ENCODE results near the gene PRPH2.

PRPH2 gene

DNA sequence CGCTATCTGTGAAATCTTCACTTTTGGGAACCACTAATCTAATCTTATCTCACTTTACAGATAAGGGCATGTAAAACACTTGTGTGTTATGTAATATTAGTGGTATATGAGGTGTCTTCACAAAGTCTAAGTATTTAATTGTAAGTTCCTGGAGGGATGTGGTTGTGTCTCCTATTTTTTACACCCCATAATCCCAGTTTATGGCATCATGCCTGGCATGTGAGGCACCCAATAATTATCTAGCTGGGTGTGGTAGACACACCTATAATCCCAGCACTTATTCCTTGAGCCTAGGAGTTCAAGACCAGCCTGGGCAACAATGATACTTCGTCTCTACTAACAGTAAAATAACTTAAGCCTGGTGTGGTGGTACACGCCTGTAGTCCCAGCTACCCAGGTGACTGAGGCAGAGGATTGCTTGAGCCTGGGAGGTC, 40.0 kb upstream of the PRPH2 start:
- no peak for DNase-seq (ENCODE audit: low read depth)
- TF ChIP-seq, protein P1, sequence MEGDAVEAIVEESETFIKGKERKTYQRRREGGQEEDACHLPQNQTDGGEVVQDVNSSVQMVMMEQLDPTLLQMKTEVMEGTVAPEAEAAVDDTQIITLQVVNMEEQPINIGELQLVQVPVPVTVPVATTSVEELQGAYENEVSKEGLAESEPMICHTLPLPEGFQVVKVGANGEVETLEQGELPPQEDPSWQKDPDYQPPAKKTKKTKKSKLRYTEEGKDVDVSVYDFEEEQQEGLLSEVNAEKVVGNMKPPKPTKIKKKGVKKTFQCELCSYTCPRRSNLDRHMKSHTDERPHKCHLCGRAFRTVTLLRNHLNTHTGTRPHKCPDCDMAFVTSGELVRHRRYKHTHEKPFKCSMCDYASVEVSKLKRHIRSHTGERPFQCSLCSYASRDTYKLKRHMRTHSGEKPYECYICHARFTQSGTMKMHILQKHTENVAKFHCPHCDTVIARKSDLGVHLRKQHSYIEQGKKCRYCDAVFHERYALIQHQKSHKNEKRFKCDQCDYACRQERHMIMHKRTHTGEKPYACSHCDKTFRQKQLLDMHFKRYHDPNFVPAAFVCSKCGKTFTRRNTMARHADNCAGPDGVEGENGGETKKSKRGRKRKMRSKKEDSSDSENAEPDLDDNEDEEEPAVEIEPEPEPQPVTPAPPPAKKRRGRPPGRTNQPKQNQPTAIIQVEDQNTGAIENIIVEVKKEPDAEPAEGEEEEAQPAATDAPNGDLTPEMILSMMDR (IDR thresholded peaks at IDR 0.05; ENCODE audit: control insufficient read depth, extremely low read depth, insufficient read depth), result no peak
- no peak overlapping the region for H3K4me3 ChIP-seq (ENCODE audit: low read depth, low read length)

DNA sequence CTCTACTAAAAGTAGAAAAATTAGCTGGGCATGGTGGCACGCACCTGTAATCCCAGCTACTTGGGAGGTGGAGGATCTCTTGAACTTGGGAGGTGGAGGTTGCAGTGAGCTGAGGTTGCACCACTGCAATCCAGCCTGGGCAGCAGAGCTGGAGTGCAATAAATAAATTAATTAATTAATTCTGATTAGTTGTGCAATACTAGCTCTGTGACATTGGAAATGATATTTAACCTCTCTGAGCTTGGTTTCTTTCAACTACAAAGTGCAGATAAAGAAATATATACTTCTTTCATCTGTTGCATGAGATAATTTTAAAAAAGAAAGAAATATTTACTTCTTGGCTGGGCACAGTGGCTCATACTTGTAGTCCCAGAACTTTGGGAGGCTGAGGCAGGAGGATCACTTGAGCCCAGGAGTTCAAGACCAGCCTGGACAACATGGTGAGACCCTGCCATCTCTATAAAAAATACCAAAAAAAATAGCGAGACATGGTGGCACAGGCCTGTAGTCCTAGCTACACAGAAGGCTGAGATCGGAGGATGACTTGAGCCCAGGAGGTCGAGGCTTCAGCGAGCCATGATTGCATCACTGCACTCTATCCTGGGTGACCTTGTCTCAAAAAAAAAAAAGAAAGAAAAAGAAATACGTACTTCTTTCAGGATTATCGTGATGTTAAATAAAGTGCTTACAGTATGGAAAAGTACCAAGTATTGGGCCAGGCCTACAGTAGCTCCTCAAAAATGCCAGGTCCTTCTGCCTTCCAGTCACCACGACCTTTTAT, 39.1 kb upstream of the PRPH2 start:
- TF ChIP-seq, protein P1 (IDR thresholded peaks at IDR 0.05; ENCODE audit: control insufficient read depth, extremely low read depth, insufficient read depth), result no peak
- no peak for DNase-seq (ENCODE audit: low read depth)
- H3K4me3 ChIP-seq (ENCODE audit: low read depth, low read length), result no peak overlapping the region

DNA sequence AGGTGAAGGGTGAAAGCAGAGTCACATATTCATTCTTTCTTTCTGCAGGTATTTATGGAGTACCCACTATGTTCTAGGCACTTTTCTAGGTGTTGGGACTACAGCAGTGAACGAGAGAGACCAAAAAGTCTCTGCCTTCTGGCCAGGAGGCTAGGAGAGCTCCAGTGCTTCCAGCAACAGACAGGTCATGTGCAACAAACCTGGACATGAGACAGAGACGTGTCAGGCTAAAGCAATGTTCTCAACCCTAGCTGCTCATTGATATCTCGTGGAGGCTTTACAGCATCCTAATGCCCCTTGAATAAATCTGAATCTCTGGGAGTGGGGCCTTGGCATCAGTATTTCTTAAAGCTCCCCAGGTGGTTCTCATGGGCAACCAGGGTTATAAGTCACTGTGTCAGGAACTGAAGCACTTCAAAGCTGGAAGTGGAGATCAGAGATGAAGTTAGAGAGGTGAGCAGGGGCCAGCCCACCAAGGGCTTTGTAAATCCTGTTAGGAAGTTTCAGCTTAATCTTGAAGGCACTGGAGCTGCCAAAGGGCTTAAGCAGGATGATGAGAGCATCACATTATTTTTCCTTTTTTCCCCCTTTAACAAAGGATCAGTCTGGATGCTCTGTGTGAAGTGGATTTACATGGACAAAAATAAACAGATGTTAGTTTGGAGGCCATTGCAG, 36.5 kb upstream of the PRPH2 start:
- no peak for DNase-seq (ENCODE audit: low read depth)
- no peak overlapping the region for H3K4me3 ChIP-seq (ENCODE audit: low read depth, low read length)
- TF ChIP-seq, protein P1 (IDR thresholded peaks at IDR 0.05; ENCODE audit: control insufficient read depth, extremely low read depth, insufficient read depth), result no peak

DNA sequence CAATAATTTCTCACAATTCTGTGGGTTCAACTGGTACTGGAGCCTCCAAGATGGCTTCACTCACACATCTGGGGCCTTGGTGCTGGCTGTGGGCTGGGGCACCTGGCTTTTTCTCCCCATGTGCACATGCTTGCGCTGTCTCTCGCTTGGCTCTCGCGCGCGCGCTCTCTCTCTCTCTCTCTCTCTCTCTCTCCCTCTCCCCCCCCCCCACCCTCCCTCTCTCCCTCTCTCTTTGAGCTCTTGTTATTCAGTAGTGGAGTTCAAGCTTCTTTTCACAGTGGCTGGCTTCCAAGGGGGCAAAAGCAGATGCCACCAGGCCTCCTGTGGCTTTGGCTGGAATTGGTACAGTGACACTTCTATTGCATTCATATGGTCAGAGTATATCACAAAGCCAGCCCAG, 34.3 kb upstream of the PRPH2 start:
- H3K4me3 ChIP-seq (ENCODE audit: low read depth, low read length), result no peak overlapping the region
- TF ChIP-seq, protein P1 (IDR thresholded peaks at IDR 0.05; ENCODE audit: control insufficient read depth, extremely low read depth, insufficient read depth), result no peak
- no peak for DNase-seq (ENCODE audit: low read depth)

DNA sequence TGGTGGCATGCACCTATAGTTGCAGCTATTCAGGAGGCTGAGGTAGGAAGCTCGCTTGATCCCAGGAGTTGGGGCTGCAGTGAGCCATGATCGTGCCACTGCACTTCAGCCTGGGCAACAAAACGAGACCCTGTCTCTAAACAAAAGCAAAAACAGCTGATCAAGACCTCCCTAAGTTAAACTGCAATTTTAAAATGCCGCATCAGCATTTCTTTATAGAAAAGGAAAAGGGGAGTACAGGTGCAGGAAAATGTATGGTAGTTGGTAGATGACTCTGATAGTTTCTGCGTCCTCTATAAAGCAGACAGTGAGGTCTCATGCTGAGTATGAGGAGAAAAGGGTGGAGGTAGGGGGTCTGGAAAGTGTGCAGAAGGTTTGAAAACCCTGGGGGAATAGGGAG, 32.4 kb upstream of the PRPH2 start:
- DNase-seq (ENCODE audit: low read depth), result no peak
- TF ChIP-seq, protein P1 (IDR thresholded peaks at IDR 0.05; ENCODE audit: control insufficient read depth, extremely low read depth, insufficient read depth), result no peak
- H3K4me3 ChIP-seq (ENCODE audit: low read depth, low read length), result no peak overlapping the region

DNA sequence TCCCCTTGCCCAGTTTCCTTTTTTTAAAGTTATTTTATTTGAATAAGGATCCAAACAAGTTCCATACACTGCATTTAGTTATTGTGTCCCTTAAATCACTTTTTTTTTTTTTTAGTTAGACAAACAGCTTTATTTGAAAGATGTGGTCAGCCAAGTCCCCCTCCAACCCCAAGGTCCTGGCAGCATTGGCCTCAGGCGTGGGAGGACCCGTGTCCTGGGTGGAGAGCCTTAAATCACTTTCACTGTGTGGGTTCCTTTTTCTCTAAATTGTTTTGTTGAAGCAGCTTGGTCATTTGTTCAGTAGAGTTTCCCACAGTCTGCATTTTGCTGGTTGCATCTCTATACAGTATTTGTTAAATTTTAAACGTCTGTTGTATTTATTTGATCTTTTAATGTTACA, 28.7 kb upstream of the PRPH2 start:
- TF ChIP-seq, protein P1 (IDR thresholded peaks at IDR 0.05; ENCODE audit: control insufficient read depth, extremely low read depth, insufficient read depth), result no peak
- no peak overlapping the region for H3K4me3 ChIP-seq (ENCODE audit: low read depth, low read length)
- DNase-seq (ENCODE audit: low read depth), result no peak
